HG03457 (cell line): ENCODE results near the gene GNB2.
"Not testable (repeated sequence)": the region's sequence is repeated elsewhere in the genome, so short reads cannot be mapped to it uniquely, and the experiment has no call there.

Experiments used
- ATAC-seq: cut with Tn5 transposase; IDR thresholded peaks from one replicate; pipeline ENCODE4 v1.9.1; 2021; ENCODE audit warnings: moderate number of reproducible peaks; ENCODE audit not compliant: unreplicated experiment

The GNB2 gene

DNA sequence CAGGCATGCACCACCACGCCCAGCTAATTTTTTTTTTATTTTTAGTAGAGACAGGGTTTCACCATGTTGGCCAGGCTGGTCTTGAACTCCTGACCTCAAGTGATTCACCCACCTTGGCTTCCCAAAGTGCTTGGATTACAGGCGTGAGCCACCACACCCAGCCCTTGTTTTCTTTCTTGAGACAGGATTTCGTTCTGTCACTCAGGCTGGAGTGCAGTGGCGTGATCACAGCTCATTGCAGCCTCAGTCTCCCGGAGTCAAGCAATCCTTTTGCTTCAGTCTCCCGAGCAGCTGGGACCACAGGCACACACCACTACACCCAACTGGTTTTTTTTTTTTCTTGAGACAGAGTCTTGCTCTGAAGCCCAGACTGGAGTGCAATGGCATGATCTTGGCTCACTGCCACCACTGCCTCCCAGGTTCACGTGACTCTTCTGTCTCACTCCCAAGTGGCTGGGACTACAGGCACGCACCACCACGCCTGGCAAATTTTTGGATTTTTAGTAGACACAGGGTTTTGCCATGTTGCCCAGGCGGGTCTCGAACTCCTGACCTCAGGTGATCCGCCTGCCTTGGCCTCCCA lies 11.3 kb upstream of the GNB2 start:
- ATAC-seq, result not testable (repeated sequence)

DNA sequence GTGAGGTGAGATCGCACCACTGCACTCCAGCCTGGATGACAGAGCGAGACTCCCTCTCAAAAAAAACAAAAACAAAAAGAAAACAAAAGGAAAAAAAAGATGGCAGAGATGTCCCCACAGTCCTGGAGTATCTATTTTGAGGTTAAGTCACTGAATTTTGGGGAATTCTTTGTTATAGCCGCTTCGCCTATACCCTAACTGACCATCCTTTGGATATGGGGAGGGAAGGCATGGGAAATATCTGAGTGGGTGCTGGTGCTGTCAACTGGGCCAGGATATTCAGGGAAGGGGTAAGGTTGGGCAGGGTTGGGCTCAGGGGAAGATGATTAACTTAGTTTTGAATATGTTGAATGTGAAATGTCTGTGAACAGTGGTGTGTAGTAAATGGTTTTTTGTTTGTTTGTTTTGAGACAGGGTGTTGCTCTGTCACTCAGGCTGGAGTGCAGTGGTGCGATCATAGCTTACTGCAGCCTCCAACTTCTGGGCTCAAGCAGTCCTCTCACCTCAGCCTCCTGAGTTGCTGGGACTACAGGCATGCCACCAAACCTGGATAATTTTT lies 8.3 kb upstream of the GNB2 start:
- no peak for ATAC-seq

DNA sequence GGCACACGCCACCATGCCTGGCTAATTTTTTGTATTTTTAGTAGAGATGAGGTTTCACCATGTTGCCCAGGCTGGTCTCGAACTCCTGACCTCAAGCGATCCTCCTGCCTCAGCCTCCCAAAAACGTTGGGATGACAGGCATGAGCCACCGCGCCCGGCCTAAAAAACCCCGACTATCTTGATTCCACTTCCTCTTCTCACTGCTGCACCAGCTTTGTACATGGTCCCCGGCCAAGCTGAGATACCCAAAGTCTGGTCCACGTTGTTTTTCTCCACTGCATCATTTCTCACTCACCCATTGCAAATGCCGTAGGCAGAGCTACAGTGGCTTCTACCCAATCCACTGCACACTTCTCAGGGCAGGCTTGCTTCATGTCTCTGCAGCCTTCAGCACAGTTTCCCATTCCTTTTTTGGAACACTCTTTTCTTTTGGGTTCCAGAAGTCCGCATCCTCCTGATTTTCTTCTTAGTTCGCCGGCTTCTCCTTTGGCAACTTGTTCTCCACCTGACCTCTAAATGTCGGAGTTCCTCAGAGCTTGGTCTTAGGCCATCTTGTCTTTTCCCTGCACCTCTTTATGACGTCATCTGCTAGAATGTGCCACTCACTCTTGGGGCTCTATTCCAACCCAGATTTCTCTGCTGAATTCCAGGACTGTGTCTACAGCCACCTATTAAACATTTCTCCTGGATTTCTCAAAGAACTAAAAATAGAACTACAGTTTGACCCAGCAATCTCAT lies 6.0 kb upstream of the GNB2 start:
- ATAC-seq, result no peak

DNA sequence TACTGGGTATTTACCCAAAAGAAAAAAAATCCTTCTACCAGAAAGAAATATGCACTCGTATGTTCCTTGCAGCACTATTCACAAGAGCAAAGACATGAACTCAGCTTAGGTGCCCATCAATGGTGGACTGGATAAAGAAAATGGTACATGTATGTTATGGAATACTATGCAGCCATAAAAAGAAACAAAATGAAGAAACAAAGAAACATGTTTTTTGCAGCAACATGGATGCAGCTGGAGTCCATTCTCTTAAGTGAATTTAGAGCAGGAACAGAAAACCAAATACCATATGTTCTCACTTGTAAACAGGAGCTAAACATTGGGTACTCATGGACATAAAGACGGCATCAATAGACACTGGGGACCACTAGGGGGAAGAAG lies 5.5 kb upstream of the GNB2 start:
- ATAC-seq, result no peak

DNA sequence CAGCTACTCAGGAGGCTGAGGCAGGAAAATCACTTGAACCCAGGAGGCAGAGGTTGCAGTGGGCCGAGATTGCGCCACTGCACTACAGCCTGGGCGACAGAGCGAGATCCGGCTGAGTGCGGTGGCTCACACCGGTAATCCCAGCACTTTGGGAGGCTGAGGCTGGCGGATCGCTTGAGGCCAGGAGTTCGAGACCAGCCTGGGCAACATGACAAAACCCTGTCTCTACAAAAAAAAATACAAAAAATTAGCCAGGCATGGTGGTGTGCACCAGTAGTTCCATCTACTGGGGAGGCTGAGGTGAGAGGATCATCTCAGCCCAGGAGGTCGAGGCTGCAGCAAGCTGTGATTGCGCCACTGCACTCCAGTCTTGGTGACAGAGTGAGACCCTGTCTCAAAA lies 4.4 kb upstream of the GNB2 start:
- not testable (repeated sequence) for ATAC-seq

DNA sequence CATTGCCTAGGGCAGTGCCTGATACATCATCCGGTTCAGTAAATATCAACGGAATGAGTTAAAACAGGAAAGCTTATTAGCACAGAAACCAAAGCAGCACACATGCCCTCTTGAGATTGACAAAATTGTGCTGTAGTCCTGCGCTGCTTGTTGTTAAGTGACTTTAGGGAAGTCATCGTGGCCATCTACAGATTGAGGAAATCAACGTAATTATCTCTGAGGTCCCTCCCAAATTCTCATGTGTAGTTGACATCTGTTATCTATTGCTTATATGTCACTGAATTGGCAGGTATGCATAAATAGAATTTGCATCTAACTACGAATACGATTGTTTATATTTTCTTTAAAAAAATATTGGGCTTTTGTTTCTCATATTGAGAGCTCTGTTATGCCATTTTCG lies 3.5 kb upstream of the GNB2 start:
- ATAC-seq, result no peak

DNA sequence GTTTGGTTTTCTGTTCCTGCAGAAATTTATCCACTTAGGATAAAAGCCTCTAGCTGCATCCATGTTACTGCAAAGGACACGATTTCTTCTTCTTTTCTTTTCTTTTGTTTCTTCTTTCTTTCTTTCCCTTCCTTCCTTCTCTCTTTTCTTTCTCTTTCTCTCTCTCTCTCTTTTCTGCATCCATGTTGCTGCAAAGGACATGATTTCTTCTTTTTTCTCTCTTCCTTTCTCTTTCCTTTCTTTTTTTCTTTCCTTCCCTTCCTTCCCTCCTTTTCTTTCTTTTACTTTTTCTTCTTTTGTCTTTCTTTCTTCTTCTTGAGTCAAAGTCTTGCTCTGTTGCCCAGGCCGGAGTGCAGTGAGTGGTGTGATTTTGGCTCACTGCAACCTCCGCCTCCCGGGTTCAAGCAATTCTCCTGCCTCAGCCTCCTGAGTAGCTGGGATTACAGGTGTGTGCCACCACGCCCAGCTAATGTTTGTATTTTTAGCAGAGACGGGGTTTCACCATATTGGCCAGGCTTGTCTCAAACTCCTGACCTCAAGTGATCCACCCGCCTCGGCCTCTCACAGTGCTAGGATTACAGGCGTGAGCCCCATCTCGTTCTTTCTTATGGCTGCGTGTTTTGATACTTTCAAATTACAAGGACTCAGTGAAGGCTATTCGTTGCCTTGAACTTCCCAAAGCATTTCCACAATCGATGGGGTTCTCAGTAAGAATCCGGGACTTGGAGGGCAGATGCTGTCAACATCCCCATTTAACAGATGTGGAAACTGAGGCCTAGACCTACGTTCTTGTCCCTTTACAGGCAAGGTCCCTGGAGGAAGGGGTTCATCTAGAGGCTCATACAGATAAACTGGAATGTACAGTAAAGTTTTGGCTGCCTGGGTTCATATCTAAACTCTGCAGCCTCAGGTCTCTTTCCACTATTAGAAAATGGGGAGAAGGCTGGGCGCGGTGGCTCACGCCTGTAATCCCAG lies 1.9 kb upstream of the GNB2 start:
- ATAC-seq, result no peak

DNA sequence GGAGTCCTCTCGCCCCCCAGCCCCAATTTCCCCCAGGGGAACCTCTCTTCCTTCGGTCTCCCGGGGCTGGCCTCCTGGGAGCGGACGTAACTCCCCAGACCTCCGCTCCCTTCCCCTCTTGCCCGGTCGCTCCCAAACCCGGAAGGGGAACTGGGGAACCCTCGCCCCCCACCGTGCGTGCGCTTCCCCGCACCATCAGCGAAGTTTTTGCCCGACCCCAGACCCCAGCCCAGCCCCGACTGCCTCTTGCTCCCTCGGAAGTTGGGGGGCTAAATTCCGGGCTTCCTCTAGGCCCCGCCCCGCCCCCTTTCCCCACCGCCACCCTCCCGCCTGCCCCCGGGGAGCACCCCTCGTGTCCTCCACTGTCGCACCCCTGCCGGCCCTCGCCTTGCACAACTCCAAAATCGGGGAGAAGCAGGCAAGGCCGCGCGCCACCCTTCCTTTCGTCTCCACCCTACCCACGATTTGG lies 436 bp downstream of the GNB2 start:
- ATAC-seq, result peak; percentile 4

DNA sequence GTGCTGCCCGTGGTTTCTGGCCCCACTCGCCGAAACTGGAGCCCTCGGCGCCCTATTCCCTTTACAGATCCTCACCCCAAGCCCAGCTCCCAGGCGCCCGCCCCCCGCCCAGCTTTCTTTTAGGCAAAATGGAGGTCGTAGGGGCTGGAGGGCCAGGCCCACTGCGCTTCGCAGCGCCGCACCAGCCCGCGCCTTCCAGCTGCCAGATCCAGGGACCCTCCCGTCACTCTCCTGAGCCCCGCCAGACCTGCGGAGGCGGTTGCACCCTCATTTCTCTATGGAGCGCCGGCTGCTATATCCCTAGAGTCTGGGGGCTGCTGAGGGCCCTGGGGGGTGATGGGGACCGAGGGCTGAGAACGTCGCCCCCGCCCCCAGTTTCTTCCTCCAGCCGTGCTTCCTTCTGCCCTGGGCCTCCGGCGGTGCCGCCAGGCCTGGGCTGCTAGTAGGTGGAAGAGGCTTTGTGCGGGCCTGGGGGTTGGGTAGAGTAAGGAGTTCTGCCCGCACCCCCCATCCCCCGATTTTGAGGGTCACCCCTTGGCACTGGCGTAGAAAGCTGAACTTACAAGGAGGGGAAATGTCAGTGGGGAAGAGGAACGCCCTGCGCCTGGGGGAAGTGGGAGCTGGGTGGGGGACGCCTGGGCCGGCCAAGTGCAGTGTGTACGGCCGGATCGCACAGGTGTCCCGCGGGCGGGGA lies 1.0 kb downstream of the GNB2 start:
- no peak for ATAC-seq

DNA sequence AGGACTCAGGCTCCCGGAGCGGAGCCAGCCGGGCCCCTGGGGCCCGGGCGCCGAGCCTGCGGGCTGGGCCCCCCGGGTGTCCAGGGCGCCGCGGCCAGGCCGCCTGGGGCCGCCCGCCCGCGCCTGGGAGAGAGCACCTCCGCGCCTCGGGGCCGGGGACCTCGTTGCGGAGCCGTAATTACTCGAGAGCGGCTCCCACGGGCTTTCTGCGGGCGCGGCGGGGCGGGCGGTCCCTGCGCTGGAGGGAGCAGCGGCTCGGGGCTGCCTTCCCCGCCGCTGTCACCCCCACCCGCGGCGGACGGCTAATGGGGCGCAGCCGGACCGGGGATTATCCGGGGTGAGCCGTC lies 1.5 kb downstream of the GNB2 start:
- ATAC-seq, result no peak

DNA sequence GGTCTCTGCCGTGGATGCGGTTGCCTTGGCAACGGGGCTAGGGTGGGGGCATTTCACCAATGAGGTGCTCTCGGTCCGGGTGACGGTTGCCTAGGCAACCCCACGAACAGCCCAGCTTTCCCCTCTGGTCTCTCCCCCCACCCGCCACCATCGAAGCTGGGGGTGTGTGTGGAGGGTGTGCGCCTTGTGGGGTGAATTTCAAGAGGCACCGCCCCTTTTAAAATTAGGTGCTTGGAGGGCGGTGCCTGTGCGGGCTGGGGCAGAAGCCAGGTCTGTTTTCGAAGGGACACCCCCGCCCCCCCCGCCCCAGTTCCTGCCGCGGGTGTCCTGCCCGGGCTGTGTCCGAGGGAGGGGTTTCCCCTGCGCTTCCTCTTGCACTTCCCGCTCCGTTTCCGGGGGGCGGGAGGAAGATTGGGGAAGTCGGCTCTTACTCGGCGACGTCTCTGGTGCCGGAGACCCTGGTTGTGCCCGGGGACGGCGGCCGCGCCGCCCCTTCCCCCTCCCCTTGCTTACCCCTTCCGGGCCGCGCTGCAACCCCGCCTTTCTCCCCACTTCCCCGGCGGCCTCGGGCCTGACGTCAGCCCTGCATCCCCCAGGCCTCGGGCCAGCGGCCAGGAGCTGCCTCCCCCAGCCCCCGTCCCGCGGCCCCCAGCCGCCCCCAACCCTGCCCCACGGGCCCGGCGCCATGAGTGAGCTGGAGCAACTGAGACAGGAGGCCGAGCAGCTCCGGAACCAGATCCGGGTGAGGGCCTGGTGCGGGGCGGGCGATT lies 2.2 kb downstream of the GNB2 start:
- no peak for ATAC-seq

DNA sequence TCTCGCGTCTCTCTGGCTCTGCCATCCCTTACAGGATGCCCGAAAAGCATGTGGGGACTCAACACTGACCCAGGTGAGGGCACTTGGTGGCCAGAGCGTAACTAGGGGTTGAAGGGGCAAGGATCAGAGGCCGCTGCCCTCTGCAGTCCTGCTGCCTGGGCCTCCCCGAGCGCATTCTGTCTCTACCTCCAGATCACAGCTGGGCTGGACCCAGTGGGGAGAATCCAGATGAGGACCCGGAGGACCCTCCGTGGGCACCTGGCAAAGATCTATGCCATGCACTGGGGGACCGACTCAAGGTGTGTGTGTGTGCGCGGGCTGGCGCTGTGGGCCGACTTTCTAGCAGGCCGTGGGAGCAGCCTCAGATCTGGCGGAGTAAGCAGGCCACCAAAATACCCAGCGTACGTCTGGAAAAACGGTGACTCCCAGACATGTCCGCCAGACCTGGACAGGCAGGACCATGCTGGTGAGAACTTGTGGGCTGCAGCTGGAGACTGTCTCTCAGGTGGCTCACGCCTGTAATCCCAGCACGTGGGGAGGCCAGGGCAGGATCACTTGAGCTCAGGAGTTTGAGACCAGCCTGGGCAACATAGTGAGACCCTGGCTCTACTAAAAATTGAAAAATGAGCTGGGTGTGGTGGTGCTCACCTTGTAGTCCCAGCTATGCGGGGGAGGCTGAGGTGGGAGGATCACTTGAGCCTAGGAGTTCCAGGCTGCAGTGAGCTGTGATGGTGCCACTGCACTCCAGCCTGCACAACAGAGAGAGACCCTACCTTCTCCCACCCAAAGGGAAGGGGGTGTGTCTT lies 3.2 kb downstream of the GNB2 start:
- ATAC-seq, result no peak

DNA sequence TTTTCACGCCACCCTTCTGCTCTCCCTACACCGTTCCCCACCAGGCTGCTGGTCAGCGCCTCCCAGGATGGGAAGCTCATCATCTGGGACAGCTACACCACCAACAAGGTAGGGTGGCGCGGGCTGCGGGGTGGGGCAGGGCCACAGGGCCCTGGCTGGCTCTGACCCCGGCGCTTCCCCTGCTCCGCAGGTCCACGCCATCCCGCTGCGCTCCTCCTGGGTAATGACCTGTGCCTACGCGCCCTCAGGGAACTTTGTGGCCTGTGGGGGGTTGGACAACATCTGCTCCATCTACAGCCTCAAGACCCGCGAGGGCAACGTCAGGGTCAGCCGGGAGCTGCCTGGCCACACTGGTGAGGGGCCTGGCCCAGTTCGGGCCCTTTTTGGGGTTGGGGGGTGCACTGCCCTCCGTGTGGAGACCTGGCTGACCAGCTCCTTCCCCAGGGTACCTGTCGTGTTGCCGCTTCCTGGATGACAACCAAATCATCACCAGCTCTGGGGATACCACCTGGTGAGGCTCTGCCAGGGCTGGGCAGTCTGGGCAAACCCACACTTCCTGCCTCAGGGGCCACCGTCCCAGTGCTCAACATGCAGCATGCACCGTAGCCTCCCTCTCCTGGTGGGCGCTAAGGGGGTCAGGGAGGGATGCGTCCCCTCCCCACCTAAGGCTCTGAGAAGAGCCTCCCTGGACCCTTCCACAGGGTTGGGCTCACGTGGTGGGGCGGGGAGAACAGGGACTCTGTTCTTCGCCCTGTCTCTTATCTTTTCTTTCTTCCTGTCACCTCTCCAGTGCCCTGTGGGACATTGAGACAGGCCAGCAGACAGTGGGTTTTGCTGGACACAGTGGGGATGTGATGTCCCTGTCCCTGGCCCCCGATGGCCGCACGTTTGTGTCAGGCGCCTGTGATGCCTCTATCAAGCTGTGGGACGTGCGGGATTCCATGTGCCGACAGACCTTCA lies 4.0 kb downstream of the GNB2 start:
- ATAC-seq, result no peak

DNA sequence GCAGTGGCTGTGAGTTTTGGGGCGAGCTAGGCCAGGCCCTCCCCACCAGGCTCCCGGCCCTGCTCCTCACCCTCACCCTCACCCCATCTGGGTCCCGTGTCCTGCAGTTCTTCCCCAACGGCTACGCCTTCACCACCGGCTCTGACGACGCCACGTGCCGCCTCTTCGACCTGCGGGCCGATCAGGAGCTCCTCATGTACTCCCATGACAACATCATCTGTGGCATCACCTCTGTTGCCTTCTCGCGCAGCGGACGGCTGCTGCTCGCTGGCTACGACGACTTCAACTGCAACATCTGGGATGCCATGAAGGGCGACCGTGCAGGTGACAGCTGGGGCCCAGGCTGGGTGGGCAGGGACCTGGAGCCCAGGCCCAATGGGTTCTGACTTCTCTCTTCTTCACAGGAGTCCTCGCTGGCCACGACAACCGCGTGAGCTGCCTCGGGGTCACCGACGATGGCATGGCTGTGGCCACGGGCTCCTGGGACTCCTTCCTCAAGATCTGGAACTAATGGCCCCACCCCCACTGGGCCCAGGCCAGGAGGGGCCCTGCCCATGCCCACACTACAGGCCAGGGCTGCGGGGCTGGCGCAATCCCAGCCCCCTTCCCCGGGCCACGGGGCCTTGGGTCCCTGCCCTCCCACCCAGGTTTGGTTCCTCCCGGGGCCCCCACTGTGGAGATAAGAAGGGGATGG lies 4.9 kb downstream of the GNB2 start:
- ATAC-seq, result no peak

DNA sequence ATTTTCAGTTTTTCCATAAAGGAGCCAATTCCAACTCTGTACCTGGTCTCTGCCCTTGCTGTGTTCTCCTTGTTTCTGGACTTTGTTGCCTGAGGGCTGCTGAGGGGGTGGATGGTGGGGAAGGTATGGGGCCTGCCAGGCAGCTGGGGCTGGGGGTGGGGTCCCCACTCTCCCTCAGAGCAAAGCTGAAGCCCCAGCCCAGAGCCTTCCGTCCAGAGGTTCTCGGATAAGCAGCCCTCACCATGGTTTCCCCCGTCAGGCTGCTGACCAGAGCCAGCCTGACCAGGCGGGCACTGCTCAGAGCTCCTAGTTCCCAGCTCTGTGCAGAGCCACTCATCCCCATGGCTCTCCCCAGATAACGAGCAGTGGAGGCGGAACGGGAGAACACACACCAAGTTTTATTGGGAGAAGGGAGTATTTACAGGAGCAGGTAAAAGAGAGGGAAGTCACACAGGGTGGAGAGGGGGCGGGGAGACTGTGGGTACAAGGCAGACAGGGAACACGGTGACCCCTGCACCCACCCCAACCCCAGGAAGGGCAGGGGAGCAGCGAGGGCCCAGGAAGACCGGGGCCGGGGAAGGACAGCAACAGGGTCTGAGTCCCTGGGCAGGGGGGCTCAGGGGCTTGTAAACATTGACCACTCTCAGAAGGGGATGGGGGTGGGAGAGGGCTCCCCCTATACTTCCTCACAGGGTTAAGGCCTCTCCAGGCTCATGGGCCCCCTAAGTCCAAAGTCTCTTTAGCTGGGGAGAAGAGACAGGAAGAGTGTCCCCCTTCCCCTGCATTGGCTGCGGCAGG lies 5.8 kb downstream of the GNB2 start:
- ATAC-seq, result no peak

DNA sequence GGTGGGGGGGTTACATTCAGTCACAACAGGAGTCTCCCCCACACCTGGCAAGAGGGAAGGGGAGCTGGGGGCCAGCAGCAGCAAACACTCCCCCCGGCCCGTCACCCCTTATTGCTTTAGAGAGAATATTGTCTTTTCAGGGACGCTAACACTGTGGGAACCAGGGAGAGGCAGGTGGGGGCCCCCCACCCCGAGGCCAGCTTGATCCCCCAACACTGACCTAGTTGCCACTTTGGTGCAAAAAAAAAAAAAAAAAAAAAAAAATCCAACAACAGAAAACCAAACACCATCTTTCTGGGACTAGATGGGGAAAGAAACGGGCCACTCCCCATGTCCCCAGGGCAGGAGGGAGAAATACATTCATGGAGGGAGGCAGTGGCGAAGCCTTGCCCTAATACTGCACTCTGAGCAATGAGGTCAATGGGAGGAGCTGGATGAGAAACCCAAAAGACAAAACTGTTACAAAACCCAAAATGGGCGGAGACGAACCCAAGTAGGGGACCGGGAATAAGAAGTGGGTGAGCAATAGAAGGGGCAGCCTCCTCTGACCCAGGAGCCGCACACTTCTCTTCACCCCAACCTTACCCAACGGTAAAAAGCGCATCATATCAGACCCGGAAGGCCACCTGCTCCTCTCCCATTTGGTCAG lies 6.5 kb downstream of the GNB2 start:
- no peak for ATAC-seq
